C4-2B (cell line): ENCODE results near the gene AKAP8L.
"Not testable (repeated sequence)": the region's sequence is repeated elsewhere in the genome, so short reads cannot be mapped to it uniquely, and the experiment has no call there.

Source experiments
- ZFX ChIP-seq: fragments of 450-650 bp; IDR thresholded peaks from 2 replicates; pipeline ENCODE4 v1.6.1; 2017
- TF ChIP-seq, protein P1 (sequence below): fragments of 450-650 bp; conservative IDR thresholded peaks from 2 replicates; pipeline ENCODE4 v1.5.1; 2017; ENCODE audit warnings: mild to moderate bottlenecking

DNA sequence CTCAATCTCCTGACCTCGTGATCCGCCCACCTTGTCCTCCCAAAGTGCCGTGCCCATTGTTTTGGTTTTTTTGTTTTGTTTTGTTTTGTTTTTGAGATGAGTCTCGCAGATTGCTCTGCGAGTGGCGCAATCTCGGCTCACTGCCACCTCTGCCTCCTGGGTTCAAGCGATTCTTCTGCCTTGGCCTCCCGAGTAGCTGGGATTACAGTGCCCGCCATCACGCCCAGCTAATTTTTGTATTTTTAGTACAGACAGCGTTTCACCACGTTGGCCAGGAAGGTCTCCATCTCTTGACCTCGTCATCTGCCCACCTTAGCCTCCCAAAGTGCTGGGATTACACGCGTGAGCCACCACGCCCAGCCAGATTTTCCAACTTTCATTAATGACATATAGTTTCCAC lies 23.5 kb downstream of the AKAP8L start:
- TF ChIP-seq, protein P1, sequence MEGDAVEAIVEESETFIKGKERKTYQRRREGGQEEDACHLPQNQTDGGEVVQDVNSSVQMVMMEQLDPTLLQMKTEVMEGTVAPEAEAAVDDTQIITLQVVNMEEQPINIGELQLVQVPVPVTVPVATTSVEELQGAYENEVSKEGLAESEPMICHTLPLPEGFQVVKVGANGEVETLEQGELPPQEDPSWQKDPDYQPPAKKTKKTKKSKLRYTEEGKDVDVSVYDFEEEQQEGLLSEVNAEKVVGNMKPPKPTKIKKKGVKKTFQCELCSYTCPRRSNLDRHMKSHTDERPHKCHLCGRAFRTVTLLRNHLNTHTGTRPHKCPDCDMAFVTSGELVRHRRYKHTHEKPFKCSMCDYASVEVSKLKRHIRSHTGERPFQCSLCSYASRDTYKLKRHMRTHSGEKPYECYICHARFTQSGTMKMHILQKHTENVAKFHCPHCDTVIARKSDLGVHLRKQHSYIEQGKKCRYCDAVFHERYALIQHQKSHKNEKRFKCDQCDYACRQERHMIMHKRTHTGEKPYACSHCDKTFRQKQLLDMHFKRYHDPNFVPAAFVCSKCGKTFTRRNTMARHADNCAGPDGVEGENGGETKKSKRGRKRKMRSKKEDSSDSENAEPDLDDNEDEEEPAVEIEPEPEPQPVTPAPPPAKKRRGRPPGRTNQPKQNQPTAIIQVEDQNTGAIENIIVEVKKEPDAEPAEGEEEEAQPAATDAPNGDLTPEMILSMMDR, result not testable (repeated sequence)
- TF ChIP-seq ZFX, result not testable (repeated sequence)
